ENCODE measurements around the gene CENPU.
"Not testable (repeated sequence)": the region's sequence is repeated elsewhere in the genome, so short reads cannot be mapped to it uniquely, and the experiment has no call there.

Gene CENPU

DNA sequence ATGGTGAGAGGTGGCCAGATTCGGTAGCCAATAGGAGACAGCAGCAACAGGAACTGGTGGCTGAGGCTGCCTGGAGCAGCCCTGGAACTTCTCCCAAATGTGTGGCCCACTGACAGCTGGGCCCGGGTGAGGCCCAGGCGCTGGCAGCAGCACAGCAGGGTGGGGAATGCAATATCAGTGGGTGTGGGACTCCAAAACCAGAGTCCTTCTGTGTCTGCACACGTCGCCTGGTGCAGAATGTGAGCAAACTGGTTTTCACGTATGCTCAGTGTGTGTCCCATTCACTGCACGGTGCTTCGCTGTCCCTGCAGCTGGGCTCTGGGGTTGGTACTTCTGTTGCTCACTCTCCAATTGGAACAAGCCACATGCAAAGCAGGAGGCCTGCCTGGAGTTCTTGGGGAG is 14.4 kb upstream of the CENPU start:
- H3K36me3 ChIP-seq (ENCODE audit: control insufficient read depth, low read depth, low read length): no peaks in the 10 kb centered on the region
- H3K9me3 ChIP-seq (ENCODE audit: control insufficient read depth, low read depth, low read length): no peaks in the 10 kb centered on the region
- no peak overlapping the region for H3K27ac ChIP-seq (ENCODE audit: low read length)
- H3K9ac ChIP-seq (ENCODE audit: low read length): no peak overlapping the region
- H3K27me3 ChIP-seq (ENCODE audit: control insufficient read depth, insufficient read depth, low read length): peaks cover 8% of the 10 kb centered on the region
- H3K4me1 ChIP-seq (ENCODE audit: control insufficient read depth, low read depth, low read length): peaks cover 23% of the 10 kb centered on the region
- no peak overlapping the region for H3K4me3 ChIP-seq (ENCODE audit: low read length)

DNA sequence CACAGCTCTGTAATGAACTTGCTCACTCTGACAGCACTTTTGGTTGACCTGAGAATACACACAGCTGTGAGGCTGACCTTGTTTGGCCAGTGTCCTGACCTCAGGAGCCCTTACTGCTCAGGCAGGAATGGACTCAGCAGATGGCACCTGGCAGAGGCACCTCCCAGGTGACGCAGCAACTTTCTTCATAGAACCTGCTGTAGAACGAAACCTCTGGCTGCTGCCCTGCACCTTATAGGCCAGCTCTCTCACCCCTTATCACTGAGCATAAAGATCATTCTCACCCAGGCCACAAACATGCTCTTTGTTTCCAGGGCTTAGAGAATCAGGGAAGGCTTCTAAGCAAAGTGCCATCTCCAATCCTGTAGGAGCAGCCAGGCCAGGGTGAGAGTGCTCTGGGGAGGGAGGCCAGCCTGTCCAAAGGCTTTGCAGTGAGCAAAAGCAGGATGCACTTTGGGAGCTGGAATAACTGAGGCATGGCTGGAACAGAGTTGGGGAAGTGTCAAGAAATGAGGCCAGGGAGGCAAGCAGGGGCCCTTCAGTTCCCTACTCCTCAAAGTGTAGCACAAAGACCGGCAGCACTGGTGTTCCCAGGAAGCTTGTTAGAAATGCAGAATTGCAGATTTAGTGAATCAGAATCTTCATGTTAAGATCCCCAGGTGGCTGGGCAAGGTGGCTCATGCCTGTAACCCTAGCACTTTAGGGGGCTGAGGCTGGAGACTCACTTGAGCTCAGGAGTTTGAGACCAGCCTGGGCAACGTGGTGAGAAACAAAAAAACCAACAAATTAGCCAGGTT is 13.3 kb upstream of the CENPU start:
- H3K27ac ChIP-seq (ENCODE audit: low read length): no peak overlapping the region
- H3K9me3 ChIP-seq (ENCODE audit: control insufficient read depth, low read depth, low read length): no peaks in the 10 kb centered on the region
- H3K9ac ChIP-seq (ENCODE audit: low read length): no peak overlapping the region
- peaks cover 23% of the 10 kb centered on the region for H3K4me1 ChIP-seq (ENCODE audit: control insufficient read depth, low read depth, low read length)
- H3K27me3 ChIP-seq (ENCODE audit: control insufficient read depth, insufficient read depth, low read length): peaks cover 8% of the 10 kb centered on the region
- no peak overlapping the region for H3K4me3 ChIP-seq (ENCODE audit: low read length)
- no peaks in the 10 kb centered on the region for H3K36me3 ChIP-seq (ENCODE audit: control insufficient read depth, low read depth, low read length)

DNA sequence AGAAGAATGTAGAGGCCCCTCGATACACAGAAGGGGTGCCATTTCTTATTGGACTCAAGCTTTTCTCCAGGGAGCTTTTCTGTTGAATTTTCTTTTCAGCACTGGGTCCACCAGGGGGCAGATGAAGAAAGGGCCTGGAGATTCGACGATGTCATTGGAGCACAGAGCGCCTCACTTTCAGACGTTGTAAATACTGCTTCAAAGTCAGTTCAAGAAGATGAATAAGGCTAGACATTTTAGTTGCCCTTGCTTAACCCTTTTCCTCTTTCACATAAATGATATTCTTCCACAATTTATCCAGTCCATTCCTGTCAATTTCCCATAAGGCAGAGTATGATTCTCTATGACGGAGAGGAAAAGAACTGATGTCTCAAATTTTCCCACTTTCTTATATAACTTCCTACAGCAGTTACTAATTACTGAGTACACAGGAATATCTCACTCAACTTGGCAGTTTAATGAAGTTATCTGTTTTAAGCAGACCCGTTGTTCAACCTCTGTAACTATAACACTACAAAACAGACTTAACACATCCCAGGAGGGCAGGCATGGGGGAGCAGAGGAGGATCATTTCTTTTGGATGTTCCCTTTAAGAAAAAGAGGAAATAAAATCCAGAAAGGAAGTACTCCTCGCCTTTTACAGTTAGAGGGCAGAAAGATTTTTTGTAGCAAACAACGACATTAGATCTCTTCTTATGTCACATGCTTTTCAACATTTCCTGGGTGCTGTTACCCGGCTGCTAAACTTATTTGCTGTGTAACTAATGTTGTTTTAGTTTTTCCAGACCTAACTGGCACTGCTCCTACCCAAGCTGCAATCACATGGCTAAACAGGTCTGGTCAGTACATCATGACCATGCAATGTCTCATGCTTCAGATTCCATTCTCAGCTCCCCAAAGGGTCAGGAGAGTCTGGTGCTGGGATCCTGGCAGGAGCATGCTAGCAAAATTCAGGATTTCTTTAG is 12.2 kb upstream of the CENPU start:
- Histone ChIP-seq H3K27ac (ENCODE audit: low read length) (no peak overlapping the region), H3K4me3 (ENCODE audit: low read length) (no peak overlapping the region), H3K9me3 (ENCODE audit: control insufficient read depth, low read depth, low read length) (no peaks in the 10 kb centered on the region), H3K4me1 (ENCODE audit: control insufficient read depth, low read depth, low read length) (peaks cover 23% of the 10 kb centered on the region), H3K36me3 (ENCODE audit: control insufficient read depth, low read depth, low read length) (no peaks in the 10 kb centered on the region), H3K27me3 (ENCODE audit: control insufficient read depth, insufficient read depth, low read length) (peaks cover 8% of the 10 kb centered on the region), H3K9ac (ENCODE audit: low read length) (no peak overlapping the region)

DNA sequence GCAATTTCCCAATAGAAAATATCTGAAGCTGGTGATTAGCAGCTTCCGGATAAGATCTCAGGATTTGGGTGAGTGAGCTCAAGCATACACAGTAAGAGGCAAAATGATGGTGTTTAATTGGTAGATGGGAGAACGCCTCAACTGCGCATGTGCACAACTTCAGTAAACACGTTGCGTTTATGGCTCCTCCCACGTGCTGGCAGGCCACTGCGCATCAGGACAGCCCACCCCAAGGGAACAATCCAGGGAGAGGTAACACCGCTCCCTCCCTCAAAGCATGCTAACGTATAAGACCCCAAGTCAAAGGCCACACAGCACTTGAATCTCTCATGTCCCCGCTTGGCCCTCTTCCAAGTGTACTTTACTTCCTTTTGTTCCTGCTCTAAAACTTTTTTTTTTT is 10.3 kb upstream of the CENPU start:
- no peak overlapping the region for H3K9ac ChIP-seq (ENCODE audit: low read length)
- no peaks in the 10 kb centered on the region for H3K36me3 ChIP-seq (ENCODE audit: control insufficient read depth, low read depth, low read length)
- H3K4me3 ChIP-seq (ENCODE audit: low read length): no peak overlapping the region
- no peak overlapping the region for H3K27ac ChIP-seq (ENCODE audit: low read length)
- peaks cover 8% of the 10 kb centered on the region for H3K27me3 ChIP-seq (ENCODE audit: control insufficient read depth, insufficient read depth, low read length)
- H3K4me1 ChIP-seq (ENCODE audit: control insufficient read depth, low read depth, low read length): peaks cover 23% of the 10 kb centered on the region
- no peaks in the 10 kb centered on the region for H3K9me3 ChIP-seq (ENCODE audit: control insufficient read depth, low read depth, low read length)

DNA sequence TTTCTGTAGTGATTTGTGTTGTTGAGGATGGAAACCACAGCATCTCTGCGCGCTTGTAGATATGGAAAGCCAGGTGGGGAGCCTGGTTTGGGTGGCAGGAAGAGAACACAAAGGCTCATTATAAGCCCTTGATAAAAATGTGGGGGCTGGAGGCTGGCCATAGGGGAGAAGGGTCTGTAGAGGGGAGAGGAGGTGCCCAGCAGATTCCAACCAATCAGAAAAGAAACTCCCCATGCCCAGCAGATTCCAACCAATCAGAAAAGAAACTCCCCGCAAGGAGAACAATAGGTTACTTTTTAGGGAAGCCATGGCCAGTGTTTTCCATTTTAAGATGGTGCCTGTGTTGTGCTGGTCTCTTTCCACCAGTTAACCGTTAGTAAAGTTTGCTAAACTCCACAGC is 9.8 kb upstream of the CENPU start:
- peaks cover 8% of the 10 kb centered on the region for H3K27me3 ChIP-seq (ENCODE audit: control insufficient read depth, insufficient read depth, low read length)
- peaks cover 19% of the 10 kb centered on the region for H3K4me1 ChIP-seq (ENCODE audit: control insufficient read depth, low read depth, low read length)
- H3K27ac ChIP-seq (ENCODE audit: low read length): no peak overlapping the region
- no peak overlapping the region for H3K9ac ChIP-seq (ENCODE audit: low read length)
- no peaks in the 10 kb centered on the region for H3K36me3 ChIP-seq (ENCODE audit: control insufficient read depth, low read depth, low read length)
- no peak overlapping the region for H3K4me3 ChIP-seq (ENCODE audit: low read length)
- no peaks in the 10 kb centered on the region for H3K9me3 ChIP-seq (ENCODE audit: control insufficient read depth, low read depth, low read length)

DNA sequence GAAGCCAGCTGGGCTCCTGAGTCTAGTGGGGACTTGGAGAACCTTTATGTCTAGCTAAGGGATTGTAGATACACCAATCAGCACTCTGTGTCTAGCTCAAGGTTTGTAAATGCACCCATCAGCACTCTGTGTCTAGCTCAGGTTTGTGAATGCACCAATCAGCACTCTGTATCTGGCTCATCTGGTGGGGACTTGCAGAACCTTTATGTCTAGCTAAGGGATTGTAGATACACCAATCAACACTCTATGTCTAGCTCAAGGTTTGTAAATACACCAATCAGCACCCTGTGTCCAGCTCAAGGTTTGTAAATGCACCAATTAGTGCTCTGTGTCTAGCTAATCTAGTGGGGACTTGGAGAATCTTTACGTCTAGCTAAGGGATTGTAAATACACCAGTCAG is 7.8 kb upstream of the CENPU start:
- not testable (repeated sequence) for H3K27ac ChIP-seq (ENCODE audit: low read length); H3K9me3 ChIP-seq (ENCODE audit: control insufficient read depth, low read depth, low read length)

DNA sequence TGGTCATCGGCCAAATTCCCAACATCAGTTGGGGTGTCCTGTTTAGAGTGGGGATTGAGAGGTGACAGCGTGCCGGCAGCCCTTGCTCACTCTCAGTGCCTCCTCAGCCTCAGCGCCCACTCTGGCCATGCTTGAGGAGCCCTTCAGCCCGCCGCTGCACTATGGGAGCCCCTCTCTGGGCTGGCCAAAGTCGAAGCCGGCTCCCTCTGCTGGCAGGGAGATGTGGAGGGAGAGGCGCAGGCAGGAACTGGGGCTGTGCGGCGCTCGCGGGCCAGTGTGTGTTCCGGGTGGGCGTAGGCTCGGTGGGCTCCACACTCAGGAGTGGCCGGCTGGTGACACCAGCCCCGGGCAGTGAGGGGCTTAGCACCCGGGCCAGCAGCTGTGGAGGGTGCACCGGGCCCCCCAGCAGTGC is 7.1 kb upstream of the CENPU start:
- H3K27ac ChIP-seq (ENCODE audit: low read length): no peak overlapping the region
- no peaks in the 10 kb centered on the region for H3K27me3 ChIP-seq (ENCODE audit: control insufficient read depth, insufficient read depth, low read length)
- H3K36me3 ChIP-seq (ENCODE audit: control insufficient read depth, low read depth, low read length): no peaks in the 10 kb centered on the region
- H3K4me3 ChIP-seq (ENCODE audit: low read length): no peak overlapping the region
- peaks cover 1% of the 10 kb centered on the region for H3K4me1 ChIP-seq (ENCODE audit: control insufficient read depth, low read depth, low read length)
- no peak overlapping the region for H3K9ac ChIP-seq (ENCODE audit: low read length)
- no peaks in the 10 kb centered on the region for H3K9me3 ChIP-seq (ENCODE audit: control insufficient read depth, low read depth, low read length)

More for the DNA sequence above, 7.8 kb upstream of the CENPU start:
- H3K27me3 ChIP-seq (ENCODE audit: control insufficient read depth, insufficient read depth, low read length); H3K9ac ChIP-seq (ENCODE audit: low read length); H3K4me1 ChIP-seq (ENCODE audit: control insufficient read depth, low read depth, low read length); H3K4me3 ChIP-seq (ENCODE audit: low read length); H3K36me3 ChIP-seq (ENCODE audit: control insufficient read depth, low read depth, low read length): not testable (repeated sequence)

DNA sequence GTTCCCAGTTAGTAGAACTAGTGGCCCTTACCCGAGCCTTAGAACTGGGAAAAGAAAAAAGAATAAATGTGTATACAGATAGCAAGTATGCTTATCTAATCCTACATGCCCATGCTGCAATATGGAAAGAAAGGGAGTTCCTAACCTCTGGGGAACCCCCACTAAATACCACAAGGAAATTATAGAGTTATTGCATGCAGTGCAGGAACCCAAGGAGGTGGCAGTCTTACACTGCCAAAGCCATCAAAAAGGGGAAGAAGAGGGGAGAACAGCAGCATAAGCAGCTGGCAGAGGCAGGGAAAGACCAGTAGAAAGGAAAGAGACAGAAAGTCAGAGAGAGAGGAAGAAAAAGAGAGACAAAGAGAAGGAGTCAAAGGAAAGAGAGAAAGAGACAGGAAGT is 5.7 kb upstream of the CENPU start:
- not testable (repeated sequence) for H3K9ac ChIP-seq (ENCODE audit: low read length); H3K36me3 ChIP-seq (ENCODE audit: control insufficient read depth, low read depth, low read length); H3K4me1 ChIP-seq (ENCODE audit: control insufficient read depth, low read depth, low read length)

DNA sequence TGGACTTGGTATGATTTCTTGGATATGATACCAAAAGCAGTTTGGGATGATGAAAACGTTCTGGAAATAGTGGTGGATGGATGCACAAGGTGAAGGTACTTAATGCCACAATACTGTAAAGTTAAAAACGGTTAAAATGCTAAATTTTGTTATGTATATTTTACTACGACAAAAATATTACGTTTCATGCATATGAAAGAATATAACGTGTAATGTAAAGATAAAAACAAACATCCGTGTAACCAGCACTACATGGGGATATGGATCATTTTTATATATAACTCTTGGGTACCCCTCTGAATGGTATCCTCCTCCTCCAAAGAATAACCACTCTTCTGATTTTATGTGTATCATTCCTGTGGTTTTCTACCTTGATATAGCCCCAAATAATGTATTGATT is 862 bp upstream of the CENPU start:
- H3K9ac ChIP-seq (ENCODE audit: low read length): peak overlapping the region; percentile 43
- H3K4me1 ChIP-seq (ENCODE audit: control insufficient read depth, low read depth, low read length): peaks cover 16% of the 10 kb centered on the region
- peak overlapping the region; percentile 94 for H3K4me3 ChIP-seq (ENCODE audit: low read length)
- H3K27ac ChIP-seq (ENCODE audit: low read length): no peak overlapping the region
- H3K27me3 ChIP-seq (ENCODE audit: control insufficient read depth, insufficient read depth, low read length): no peaks in the 10 kb centered on the region
- peaks cover 16% of the 10 kb centered on the region for H3K36me3 ChIP-seq (ENCODE audit: control insufficient read depth, low read depth, low read length)
- H3K9me3 ChIP-seq (ENCODE audit: control insufficient read depth, low read depth, low read length): no peaks in the 10 kb centered on the region

More for the DNA sequence above, 5.7 kb upstream of the CENPU start:
- not testable (repeated sequence) for H3K27me3 ChIP-seq (ENCODE audit: control insufficient read depth, insufficient read depth, low read length); H3K9me3 ChIP-seq (ENCODE audit: control insufficient read depth, low read depth, low read length); H3K4me3 ChIP-seq (ENCODE audit: low read length); H3K27ac ChIP-seq (ENCODE audit: low read length)

DNA sequence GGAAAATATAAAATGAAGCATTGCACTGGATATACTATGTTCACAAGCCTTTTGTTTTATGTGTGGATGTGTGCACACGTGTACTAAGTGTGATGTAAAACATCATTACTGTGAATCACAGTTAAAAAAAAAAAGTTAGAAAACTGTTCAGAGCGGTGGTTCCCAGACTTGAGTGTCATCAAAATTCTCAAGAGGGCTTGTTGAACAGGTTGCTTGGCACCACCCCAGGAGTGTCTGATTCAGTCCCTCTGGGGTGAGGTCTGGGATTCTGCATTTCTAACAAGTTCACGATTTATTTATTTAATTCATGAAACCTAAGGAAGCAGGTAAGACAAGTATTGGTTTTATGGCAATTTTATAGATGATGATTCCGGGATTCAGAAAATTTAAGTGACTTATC is 1.8 kb downstream of the CENPU start:
- Histone ChIP-seq H3K4me3 (ENCODE audit: low read length) (peak overlapping the region; percentile 94), H3K4me1 (ENCODE audit: control insufficient read depth, low read depth, low read length) (peaks cover 16% of the 10 kb centered on the region), H3K9me3 (ENCODE audit: control insufficient read depth, low read depth, low read length) (no peaks in the 10 kb centered on the region), H3K27me3 (ENCODE audit: control insufficient read depth, insufficient read depth, low read length) (no peaks in the 10 kb centered on the region), H3K27ac (ENCODE audit: low read length) (no peak overlapping the region), H3K9ac (ENCODE audit: low read length) (peak overlapping the region; percentile 99), H3K36me3 (ENCODE audit: control insufficient read depth, low read depth, low read length) (peaks cover 42% of the 10 kb centered on the region)

DNA sequence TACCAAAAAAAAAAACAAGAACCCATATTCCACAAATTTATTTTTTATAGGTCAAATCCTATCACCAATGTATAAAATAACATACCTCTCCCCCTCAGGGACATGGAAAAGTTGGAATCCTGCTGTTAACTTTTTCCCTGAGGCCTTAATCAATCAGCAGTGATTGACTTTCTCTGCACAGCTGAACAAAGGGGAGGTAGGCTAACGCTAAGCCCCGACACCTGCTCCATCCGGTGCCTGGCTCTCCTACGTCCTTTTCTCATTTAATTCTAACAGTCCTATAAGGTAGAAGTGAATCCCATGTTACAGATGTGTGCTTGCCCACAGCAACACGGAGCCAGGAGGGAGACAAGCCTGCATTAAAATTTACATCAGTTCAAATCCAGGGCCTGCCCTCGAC is 2.8 kb downstream of the CENPU start:
- H3K36me3 ChIP-seq (ENCODE audit: control insufficient read depth, low read depth, low read length): peaks cover 48% of the 10 kb centered on the region
- H3K9ac ChIP-seq (ENCODE audit: low read length): no peak overlapping the region
- no peak overlapping the region for H3K27ac ChIP-seq (ENCODE audit: low read length)

More for the DNA sequence above, 2.8 kb downstream of the CENPU start:
- no peak overlapping the region for H3K4me3 ChIP-seq (ENCODE audit: low read length)
- no peaks in the 10 kb centered on the region for H3K27me3 ChIP-seq (ENCODE audit: control insufficient read depth, insufficient read depth, low read length)
- H3K9me3 ChIP-seq (ENCODE audit: control insufficient read depth, low read depth, low read length): no peaks in the 10 kb centered on the region
- H3K4me1 ChIP-seq (ENCODE audit: control insufficient read depth, low read depth, low read length): peaks cover 16% of the 10 kb centered on the region
